ENCODE results near the gene KIRREL3.

Gene KIRREL3

DNA sequence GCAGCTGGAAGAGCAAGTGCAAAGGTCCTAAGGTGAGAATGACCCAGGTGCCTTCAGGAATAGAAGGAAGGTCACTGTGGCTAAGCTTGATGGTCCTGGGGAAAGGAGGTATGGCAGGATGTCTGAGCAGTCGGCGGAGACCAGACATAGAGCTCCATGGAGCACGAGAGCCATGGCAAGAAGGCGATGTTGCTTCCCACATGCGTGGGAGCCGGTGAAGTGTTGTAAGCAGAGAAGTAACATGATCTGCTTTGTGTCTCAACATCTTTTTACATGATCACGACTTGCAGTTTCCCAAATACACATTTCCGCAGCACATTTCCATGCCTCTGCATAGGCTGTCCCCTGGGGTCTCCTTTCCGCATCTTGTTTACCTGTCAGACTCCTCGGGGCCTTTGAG lies 231.9 kb downstream of the KIRREL3 start:
- no peak for DNase-seq

DNA sequence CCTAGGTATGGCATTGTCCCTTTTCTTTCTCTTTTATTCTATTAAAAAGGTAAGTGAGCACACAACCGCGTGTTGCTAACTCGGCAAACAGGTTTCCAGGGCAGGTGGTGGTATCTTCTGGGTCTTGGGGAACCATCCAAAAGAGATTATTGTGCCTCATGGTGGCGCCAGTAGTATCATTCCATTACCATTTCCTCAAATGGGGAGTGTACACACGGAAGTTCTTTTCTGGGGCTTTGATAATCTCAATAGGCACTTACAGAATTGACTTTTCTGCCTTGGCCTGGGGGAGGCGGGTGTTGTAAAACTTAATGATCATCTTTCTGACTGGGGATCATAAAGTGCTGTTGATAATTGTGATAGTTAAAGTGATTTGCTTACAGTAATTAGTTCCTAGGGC lies 234.1 kb downstream of the KIRREL3 start:
- DNase-seq = no peak

- DNase-seq = no peak
These were observed 235.4 kb downstream of the KIRREL3 start for GRCh38 chr11:126765196-126765595.

DNA sequence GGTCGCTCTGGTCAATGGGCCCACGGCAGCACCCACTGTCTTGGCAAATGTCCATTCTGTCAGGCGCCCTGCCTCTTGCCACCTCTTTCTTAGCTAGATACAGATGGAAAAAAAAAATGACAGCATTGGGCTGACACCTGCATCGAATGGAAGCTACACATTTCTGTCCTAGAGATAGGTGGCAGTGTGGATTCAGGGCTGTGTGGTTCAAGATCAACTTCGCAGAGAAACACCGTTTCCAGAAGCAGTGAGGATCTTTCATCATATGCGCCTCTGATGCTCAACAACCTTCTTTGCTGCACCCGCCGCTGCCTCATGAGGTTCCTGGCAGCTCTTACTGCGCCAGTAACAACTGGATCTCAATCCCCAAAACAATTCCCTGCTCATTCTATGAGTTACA lies 236.3 kb downstream of the KIRREL3 start:
- no peak for DNase-seq

DNA sequence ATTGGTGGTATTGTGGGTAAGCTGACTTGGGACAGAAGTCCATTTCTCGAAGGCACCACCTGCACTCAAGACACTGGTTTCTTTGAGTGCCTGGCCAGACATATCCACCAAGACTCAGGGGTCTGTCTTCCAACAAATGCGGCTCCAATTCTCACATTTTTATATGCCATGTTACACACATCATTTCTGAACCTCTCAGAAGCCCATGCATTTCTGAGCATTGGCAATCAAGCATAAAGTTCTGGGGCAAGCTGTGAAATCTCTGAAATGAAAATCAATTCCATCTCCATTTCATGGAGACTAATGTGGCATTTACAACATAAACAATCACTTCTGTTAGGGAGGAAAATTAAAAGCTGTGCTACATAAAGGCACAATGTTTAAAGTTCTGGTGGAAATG lies 243.7 kb downstream of the KIRREL3 start:
- no peak for DNase-seq

GRCh38 chr11:126756421-126756820 lies 244.1 kb downstream of the KIRREL3 start:
- DNase-seq = no peak

DNA sequence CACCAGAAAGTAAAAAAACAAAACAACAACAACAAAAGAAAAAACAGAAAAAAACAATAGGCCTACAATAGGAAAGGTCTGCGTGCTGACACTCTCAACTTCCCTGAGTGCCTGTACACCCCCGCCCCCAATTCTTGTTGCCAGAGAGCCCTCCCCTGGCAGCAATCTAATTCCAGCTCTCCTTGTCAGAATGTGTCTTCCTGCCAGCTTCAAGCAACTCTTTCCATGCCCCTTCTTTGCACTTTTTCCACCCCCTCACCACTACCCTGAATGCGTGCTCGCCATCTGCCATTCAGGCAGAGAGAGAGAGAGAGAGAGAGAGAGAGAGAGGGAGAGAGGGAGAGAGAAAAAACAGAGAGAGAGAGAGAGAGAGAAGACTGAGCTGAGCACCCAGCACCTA lies 245.0 kb downstream of the KIRREL3 start:
- no peak for DNase-seq

DNA sequence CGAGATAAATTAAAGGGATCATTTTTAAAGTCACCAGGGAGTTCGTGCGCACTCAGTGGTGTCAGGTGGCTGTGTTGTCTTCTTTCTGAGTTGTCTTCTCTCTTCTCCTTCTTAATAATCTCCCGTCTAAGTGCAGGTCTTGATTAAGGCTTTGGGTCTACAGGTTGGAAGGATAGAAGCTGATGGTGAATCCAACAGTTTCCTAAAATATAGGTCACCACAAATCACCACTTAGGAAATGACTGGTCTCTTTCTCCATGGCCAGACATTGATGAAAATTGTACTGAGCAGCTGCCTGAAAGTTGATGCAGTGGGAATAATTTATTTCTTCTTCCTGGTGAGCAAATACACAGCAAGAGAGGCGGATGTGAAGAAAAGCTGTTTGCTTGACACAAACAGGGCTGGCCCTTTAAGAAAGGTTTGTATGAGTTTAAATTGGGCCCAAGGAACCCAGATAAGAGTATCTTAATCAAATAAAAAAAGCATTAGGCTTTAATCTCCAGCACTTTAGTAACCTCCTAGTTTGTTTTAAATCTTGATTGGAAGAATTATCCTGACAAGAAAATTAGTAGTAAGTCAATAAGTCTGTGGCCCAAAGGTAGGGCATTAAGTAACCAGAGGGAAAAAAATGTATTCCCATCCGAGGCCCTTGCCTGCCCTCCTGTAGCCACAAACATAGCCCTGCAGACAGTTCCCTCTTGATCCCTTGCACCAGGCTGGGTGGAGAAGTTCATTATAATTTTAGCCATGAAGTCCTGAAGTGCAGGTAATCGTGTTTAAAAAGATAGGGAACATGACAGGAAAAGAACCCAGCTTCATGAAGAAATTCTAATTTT lies 245.8 kb downstream of the KIRREL3 start:
- DNase-seq = no peak

DNA sequence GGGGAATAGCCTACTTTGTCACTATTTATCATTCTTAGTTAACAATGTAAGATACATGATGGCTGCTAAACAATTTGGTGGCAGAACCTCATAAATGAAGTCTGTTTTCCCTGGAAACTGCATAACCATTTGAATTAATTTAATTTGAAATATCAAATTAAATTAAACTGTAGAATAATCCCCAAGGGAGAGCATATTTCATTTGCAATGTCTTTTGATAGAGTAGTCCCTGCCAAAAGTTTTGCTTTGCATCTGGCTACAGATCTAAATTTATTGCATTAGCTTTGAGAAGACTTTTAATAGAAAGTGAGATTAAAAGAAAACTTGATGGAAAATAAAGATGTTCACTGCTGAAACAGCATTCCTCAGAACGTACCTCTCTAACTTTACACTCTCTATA lies 246.6 kb downstream of the KIRREL3 start:
- no peak for DNase-seq

- no peak for DNase-seq
These were observed 249.3 kb downstream of the KIRREL3 start for GRCh38 chr11:126751242-126751641.

- DNase-seq = no peak
These were observed 251.8 kb downstream of the KIRREL3 start for GRCh38 chr11:126748793-126749192.

- no peak for DNase-seq
These were observed 252.3 kb downstream of the KIRREL3 start for GRCh38 chr11:126748100-126748791.

- DNase-seq = no peak
These were observed 253.3 kb downstream of the KIRREL3 start for GRCh38 chr11:126747315-126747714.

DNA sequence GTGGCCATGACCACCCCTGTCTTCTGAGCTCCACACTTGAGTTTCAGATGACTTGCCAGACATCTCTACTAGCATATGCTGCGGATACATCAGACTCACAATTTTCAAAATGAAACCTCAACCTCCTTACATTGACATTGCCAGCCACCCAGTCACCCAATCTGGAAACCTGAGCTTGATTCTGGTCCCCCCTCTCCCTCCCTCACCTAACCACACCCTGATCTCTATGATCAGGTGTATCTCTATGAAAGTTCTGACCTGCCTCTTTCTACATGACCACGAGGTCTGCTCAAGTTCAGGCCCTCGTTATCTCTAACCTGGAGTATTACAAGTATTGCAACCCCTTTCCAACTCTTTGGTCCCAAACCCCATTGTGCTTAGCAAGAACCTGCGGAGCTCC lies 254.1 kb downstream of the KIRREL3 start:
- DNase-seq = no peak

DNA sequence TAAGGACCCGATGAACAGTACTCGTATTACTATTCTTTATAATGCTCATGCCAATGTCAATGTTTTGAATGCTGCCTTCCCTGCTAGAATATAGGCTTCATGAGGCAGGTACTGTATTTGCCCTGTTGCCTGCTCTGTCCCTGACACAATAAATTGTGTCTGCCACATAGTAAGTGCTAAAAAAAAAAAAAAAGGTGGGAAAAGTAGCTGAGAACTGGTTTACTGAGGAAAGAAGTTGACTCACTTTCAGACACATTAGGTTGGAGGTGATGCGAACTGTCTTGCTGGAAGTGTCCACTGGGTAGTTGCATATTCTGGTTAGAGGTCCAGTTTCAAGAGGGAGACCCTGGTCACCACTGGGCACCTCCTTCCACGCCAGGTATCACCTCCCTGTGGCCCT lies 255.9 kb downstream of the KIRREL3 start:
- DNase-seq = no peak

DNA sequence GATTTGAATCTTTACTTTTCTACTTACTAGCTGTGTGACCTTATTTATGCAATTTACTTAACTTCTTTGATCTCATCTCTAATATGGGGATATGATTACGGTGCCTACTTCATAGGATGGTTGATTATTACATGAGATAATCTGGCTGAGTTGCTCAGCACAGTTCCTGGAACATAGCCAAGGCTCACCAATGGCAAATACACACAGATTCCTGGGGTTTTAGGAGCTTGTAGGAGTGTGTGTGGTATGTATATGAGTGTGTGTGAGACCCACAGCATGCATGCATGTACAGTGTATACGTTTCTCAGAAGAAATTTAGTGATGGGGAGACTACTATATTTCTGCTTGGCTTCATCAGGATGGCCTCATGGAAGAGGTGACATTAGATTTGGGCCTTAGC lies 256.9 kb downstream of the KIRREL3 start:
- no peak for DNase-seq

DNA sequence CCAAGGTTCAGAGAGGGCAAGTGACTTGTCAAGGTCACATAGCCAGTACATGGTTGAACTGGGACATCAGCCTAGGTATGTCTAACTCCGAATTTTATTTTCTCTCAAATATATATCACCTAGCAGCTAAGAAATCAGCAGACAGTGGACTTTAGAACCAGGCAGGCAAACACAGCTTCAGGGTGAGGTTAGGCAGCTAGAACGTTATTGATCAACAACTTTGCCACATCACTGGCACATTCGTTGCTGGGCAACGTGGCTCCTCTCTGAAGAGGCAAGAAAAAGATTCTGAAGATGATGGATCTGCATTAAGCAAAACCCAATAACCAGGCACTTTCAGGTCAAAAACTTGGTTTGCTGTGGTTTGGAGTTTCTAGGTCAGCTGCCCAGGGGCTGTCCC lies 258.0 kb downstream of the KIRREL3 start:
- DNase-seq = no peak

- DNase-seq = no peak
These were observed 259.7 kb downstream of the KIRREL3 start for GRCh38 chr11:126740846-126741245.

DNA sequence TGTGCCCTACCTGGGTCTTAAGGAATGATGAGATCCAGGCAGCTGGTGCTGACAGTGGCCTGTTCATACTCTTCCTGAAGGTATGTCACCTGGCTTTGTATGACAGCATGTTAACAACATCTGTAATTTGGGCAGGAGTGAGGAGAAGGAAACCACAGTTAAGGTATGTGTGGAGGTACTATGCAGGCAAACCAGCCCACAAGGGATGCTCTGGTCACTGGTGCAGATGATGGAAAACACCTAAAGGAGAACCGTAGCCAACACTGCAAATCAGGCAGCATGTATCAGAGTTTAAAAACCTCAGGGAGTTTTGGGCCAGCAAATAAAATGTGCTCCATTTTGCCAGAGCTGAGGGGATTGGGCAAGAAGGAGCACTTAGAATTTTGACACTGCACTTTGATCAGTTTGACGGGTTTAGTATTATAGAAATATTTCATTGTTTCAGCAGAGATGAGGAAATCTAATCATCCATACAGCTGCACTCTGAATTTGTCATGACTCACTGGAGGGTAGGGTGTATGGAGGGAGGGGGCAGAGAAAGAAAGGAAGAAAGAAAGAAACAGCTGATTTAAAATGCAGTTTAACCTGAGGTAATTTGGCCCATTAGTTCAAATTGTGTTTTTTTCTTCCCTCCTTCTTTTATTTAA lies 260.9 kb downstream of the KIRREL3 start:
- no peak for DNase-seq

DNA sequence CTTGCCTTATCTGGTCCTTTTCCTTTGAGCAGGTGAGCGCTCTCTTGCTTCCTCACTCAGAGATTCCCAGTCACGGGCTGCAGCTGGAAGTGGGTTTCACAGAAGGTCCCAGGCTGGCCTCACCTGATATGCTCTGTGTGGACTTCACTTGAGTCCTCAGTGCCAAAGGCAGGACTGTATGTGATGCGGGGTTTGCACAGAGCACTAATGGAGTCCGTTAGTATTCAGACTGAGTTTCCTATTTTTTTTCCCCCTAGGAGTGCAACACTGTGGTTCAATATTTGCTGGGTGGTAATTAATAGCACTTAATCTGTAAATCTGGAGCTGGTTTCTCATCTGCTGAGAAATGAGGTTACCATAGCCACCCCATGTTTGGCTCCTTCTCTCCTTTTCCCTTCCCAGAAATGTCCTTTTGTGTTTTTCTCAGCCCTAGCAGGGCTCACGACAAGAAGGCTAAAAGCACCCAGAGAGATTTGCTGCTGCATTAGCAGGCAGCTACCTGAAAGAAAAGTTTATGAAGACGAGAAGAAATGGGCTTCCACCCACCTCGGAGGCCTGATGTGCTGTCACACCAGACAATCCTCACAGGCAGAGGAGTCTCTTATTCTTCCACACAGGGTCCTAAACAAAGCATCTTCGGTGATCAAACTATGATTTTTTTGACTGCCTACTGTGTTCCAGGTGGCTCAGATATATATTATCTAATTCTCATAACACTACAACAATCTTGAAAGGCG lies 262.1 kb downstream of the KIRREL3 start:
- no peak for DNase-seq

DNA sequence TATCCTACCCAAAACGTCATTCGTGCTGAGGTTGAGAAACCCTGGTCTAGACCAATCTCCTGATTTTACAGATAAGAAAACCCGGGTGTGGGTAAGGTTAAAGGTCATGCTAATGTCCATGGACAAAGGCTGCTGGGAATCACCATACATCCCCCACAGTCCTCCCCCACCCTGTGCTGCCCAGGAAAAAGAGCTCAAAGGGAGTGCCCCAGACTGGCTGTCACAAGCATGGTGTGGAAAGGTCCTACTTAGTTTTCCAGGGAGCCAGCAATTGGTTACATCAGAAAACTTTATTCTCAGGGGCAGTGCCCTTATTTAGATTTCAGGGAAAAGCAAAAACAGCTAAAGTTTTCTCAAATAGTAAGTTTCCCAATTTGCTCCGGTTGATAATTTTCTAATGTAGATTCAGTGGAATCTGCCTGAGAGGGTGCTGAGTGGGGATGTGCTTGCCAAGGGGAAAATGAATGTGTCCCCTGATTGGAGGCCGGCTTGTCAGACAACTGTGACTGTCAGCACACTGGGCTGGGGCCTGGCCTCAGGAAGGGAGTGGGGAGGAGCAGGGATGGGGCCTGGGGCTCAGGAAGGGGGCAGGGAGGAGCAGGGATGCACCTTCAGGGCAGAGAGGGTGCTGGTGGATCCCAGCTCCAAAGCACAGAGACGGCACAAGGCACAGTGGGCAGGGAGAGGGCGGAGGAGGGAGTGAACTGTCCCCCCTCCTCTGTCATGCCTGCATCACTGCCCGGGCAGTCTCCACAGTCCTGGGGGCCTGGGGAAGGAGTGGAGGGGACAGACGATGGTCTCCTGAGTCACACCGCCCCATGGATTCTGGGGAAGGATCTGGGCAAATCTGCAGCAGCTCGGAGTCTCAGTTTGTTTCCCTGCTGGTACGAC lies 263.6 kb downstream of the KIRREL3 start:
- no peak for DNase-seq

DNA sequence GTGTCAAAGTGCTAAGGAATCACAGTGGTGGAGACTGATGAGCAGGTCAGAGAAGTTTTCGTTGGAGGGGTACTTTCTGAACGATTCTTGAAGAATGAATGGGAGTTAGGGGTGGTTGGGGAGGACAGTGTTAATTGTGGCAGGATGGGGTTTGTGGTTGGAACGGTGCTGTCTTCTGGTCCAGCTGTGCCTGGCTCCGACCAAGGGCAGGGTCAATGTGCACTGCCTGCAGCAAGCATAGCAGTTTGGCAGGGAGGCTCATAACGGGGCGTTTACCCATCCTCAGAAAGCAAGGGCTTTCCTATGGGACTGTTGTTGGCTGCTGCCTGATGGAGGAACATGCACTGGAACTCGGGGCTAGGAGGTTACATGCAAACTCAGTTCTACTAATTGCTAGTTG lies 265.8 kb downstream of the KIRREL3 start:
- no peak for DNase-seq
